SK-N-SH (cell line): ENCODE data around the gene PLA2G4E. TPM values are rescaled to one million over a fixed set of nuclear protein-coding genes. Genes with fewer than 3 reads are reported as not detected.

Source experiments
- CTCF ChIA-PET: fragments of 300-600, 350-600 bp; formaldehyde crosslinking; extraction: SDS; loops from one replicate; lab custom pipeline; 2021; lab: Yijun Ruan, JAX
- POLR2A ChIA-PET: fragments of 350-600 bp; sonication (Branson Sonifier 250); formaldehyde crosslinking; extraction: SDS; loops from one replicate; lab custom pipeline; 2020; ENCODE audit warnings: antibody characterized with exemption, inconsistent platforms; lab: Yijun Ruan, JAX
- DNase-seq: peaks from one replicate; pipeline ENCODE4 v3.0.0; 2012
- H2AFZ ChIP-seq: fragments of 200-600 bp; sonication (generic); 2 replicates; pipeline ENCODE4 v1.8.1; 2016; ENCODE audit warnings: antibody characterized with exemption, mild to moderate bottlenecking, low read depth
- H3F3A ChIP-seq: fragments of 200-600 bp; sonication (generic); replicated peaks from 2 replicates; pipeline ENCODE3; 2016; ENCODE audit warnings: antibody characterized with exemption, mild to moderate bottlenecking; ENCODE audit not compliant: insufficient read depth
- H3K27ac ChIP-seq, 2 experiments: fragments of 200-500 bp in 1 of 2; fragments of 200-600 bp in 1 of 2; sonication (Bioruptor generic) in 1 of 2; sonication (generic), shearing (Covaris generic) in 1 of 2; 2 replicates each; pipeline versions ENCODE4 v1.5.1 to v1.6.1; 2014 to 2016; ENCODE audit warnings: low read depth in 2 of 2, inconsistent platforms in 1 of 2, low read length in 1 of 2, mild to moderate bottlenecking in 1 of 2, mixed read lengths in 1 of 2
- H3K27me3 ChIP-seq: fragments of 200-600 bp; sonication (generic), shearing (Covaris generic); 2 replicates; pipeline ENCODE4 v1.6.1; 2016; ENCODE audit warnings: mixed run types; ENCODE audit not compliant: insufficient read depth
- H3K36me3 ChIP-seq, 2 experiments: fragments of 200-500 bp in 1 of 2; fragments of 200-600 bp in 1 of 2; sonication (Bioruptor generic) in 1 of 2; sonication (generic) in 1 of 2; replicated peaks in 1 of 2; 2 replicates each; pipeline versions ENCODE3 to v1.5.1; 2014 to 2016; ENCODE audit warnings: low read length in 1 of 2, mild to moderate bottlenecking in 1 of 2; ENCODE audit not compliant: insufficient read depth in 2 of 2, control insufficient read depth in 1 of 2
- H3K4me1 ChIP-seq, 2 experiments: fragments of 200-500 bp in 1 of 2; fragments of 200-600 bp in 1 of 2; sonication (Bioruptor generic) in 1 of 2; sonication (generic), shearing (Covaris generic) in 1 of 2; 2 replicates each; pipeline versions ENCODE4 v1.5.1 to v1.6.1; 2014 to 2016; ENCODE audit warnings: low read depth in 1 of 2, low read length in 1 of 2, mixed run types in 1 of 2; ENCODE audit not compliant: insufficient read depth in 2 of 2, control insufficient read depth in 1 of 2
- H3K4me2 ChIP-seq: fragments of 200-600 bp; sonication (generic), shearing (Covaris generic); 2 replicates; pipeline ENCODE4 v1.6.1; 2017; ENCODE audit warnings: mixed run types
- H3K4me3 ChIP-seq, 2 experiments: fragments of 200-500 bp in 1 of 2; fragments of 200-600 bp in 1 of 2; sonication (Bioruptor generic) in 1 of 2; sonication (generic), shearing (Covaris generic) in 1 of 2; 2 replicates each; pipeline versions ENCODE4 v1.5.1 to v1.8.1; 2014 to 2016; ENCODE audit warnings: low read depth in 2 of 2, inconsistent platforms in 1 of 2, low read length in 1 of 2, mild to moderate bottlenecking in 1 of 2, mixed read lengths in 1 of 2, moderate library complexity in 1 of 2
- H3K79me2 ChIP-seq: fragments of 200-600 bp; sonication (generic); 2 replicates; pipeline ENCODE4 v1.8.1; 2017; ENCODE audit warnings: mild to moderate bottlenecking; ENCODE audit not compliant: insufficient read depth
- H3K9ac ChIP-seq: fragments of 200-600 bp; sonication (generic); 2 replicates; pipeline ENCODE4 v1.6.1; 2017; ENCODE audit warnings: mixed run types
- H3K9me2 ChIP-seq: fragments of 200-600 bp; sonication (generic); 2 replicates; pipeline ENCODE4 v1.6.1; 2017; ENCODE audit warnings: mixed run types
- H3K9me3 ChIP-seq: fragments of 200-600 bp; sonication (generic); 2 replicates; pipeline ENCODE4 v1.6.1; 2017; ENCODE audit warnings: mixed run types, mild to moderate bottlenecking, moderate library complexity
- H4K20me1 ChIP-seq: fragments of 200-600 bp; sonication (generic); 2 replicates; pipeline ENCODE4 v1.6.1; 2017; ENCODE audit warnings: mild to moderate bottlenecking, mixed run types; ENCODE audit not compliant: insufficient read depth
- CHD2 ChIP-seq: fragments of 150-350 bp; IDR thresholded peaks from 2 replicates; pipeline ENCODE4 v1.6.1; 2018; ENCODE audit warnings: low read length; ENCODE audit not compliant: partially characterized antibody
- EP300 ChIP-seq, 2 experiments: IDR thresholded peaks; 2 replicates each; pipeline versions ENCODE4 v1.4.0 to v1.6.1; 2012; ENCODE audit warnings: borderline replicate concordance in 1 of 2, low read depth in 1 of 2, low read length in 1 of 2
- FOXJ3 ChIP-seq: sonication (generic); formaldehyde crosslinking; IDR thresholded peaks from 2 replicates; pipeline ENCODE4 v1.5.1; 2020; ENCODE audit warnings: mild to moderate bottlenecking, missing genetic modification reagents
- GATA2 ChIP-seq: sonication (generic); formaldehyde crosslinking; IDR thresholded peaks from 2 replicates; pipeline ENCODE4 v1.5.0; 2020; ENCODE audit warnings: mild to moderate bottlenecking, missing genetic modification reagents
- IRF3 ChIP-seq: fragments of 150-350 bp; IDR thresholded peaks from 2 replicates; pipeline ENCODE4 v1.6.1; 2016; ENCODE audit warnings: mild to moderate bottlenecking, low read depth, low read length
- MAX ChIP-seq: IDR thresholded peaks from 2 replicates; pipeline ENCODE4 v1.4.0; 2012; ENCODE audit warnings: low read depth
- MEF2A ChIP-seq: IDR thresholded peaks from 2 replicates; pipeline ENCODE4 v1.4.0; 2012; ENCODE audit warnings: low read depth, borderline replicate concordance
- MXI1 ChIP-seq: IDR thresholded peaks from 2 replicates; pipeline ENCODE4 v1.6.1; 2012; ENCODE audit warnings: mild to moderate bottlenecking, low read depth, low read length, improper control_type of control experiment
- PBX3 ChIP-seq: IDR thresholded peaks from 2 replicates; pipeline ENCODE4; 2012
- RFX5 ChIP-seq: IDR thresholded peaks from 2 replicates; pipeline ENCODE4 v1.6.1; 2012; ENCODE audit warnings: mild to moderate bottlenecking, improper control_type of control experiment, low read length
- USF2 ChIP-seq: fragments of 150-350 bp; IDR thresholded peaks from 2 replicates; pipeline ENCODE4 v1.6.1; 2017; ENCODE audit warnings: antibody characterized with exemption, low read length, low read depth, borderline replicate concordance
- whole genome bisulfite sequencing: methylation state at CpG from one replicate; pipeline ENCODE4 v1.1.6; 2017; ENCODE audit warnings: low lambda C conversion rate; 5-methylcytosine and 5-hydroxymethylcytosine counted together
- polyA plus RNA-seq, 3 experiments: library from polyadenylated mRNA; depleted of rRNA; stranded (reverse); fragments of >200 nt; gene quantifications; 2 replicates each; pipeline ENCODE4 v1.2.3, GENCODE V29; 2012
- TF ChIP-seq, protein P1 (sequence below): IDR thresholded peaks from 2 replicates; pipeline ENCODE4 v1.6.1; 2012; ENCODE audit warnings: mild to moderate bottlenecking, low read depth, low read length, moderate library complexity

PLA2G4E gene
- polyA plus RNA-seq, 1 of the 3 experiments (the other 2 are of a cell fraction) = not detected

DNA sequence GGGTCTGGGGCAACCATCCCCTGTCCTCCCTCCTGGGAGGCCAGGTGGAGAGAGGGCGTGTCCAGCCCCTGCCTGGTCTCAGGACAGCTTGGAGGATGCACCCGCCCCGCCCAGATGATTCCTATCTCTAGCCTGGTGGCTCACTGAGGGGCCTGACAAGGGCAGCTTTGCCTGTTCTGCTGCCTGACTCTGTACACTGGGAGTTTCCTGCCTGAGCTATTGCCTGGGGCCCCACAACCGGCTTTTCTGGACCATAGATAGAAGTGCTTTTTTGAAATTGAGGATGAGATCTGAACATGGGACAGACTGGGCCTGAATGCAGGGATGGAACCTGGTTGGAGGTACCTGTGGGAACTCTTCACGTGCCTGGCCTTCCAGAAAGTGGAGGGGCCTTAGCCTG lies 751 bp upstream of the PLA2G4E start:
- ChIA-PET POLR2A (interaction anchor here (0.5 kb wide), 1 partner anchor 624 kb away, joined by 3 read pairs; no protein-coding TSS in a partner anchor), CTCF (interaction anchor here (1.2 kb wide), 1 partner anchor 32 kb away, joined by 7 read pairs; no protein-coding TSS in a partner anchor)

GRCh38 chr15:42018306-42019224 lies 2.3 kb downstream of the PLA2G4E start:
- H3K4me1 ChIP-seq = peaks cover 0 to 18% of the 10 kb centered on the region in 2 experiments; a peak in 1 of 4 replicates
- H3K36me3 ChIP-seq = no peaks in the 10 kb centered on the region
- no peak for TF ChIP-seq USF2
- TF ChIP-seq PBX3 = no peak
- TF ChIP-seq CHD2 = peak; percentile 16
- TF ChIP-seq GATA2 (CRISPR knock-in tag) = peak; percentile 78
- no peak for TF ChIP-seq MAX
- H3K27me3 ChIP-seq = peaks cover 9% of the 10 kb centered on the region; the same call in 1 of the 2 replicates
- H2AFZ ChIP-seq = no peak overlapping the region
- H3F3A ChIP-seq = no peaks in the 10 kb centered on the region
- H3K27ac ChIP-seq = no peak overlapping the region; a peak in 1 of 4 replicates
- ChIA-PET CTCF (interaction anchor here (0.6 to 2.1 kb wide), 10 partner anchors 15 to 66 kb away, joined by 3 to 9 read pairs (median 4); no protein-coding TSS in a partner anchor), POLR2A (no interaction called here)
- no peaks in the 10 kb centered on the region for H3K9me2 ChIP-seq
- no peak overlapping the region for H3K4me2 ChIP-seq
- WGBS = 45% methylated on average over 5 of the region's 6 CpGs
- no peak overlapping the region for H3K4me3 ChIP-seq
- no peaks in the 10 kb centered on the region for H3K9me3 ChIP-seq
- no peaks in the 10 kb centered on the region for H4K20me1 ChIP-seq
- peak; percentile 52 for DNase-seq
- H3K79me2 ChIP-seq = no peaks in the 10 kb centered on the region
- no peak overlapping the region for H3K9ac ChIP-seq

More for the DNA sequence above, 751 bp upstream of the PLA2G4E start:
- no peak for DNase-seq
- H3K27ac ChIP-seq = no peak overlapping the region
- H4K20me1 ChIP-seq = no peaks in the 10 kb centered on the region
- no peaks in the 10 kb centered on the region for H3K79me2 ChIP-seq
- H2AFZ ChIP-seq = no peak overlapping the region
- no peaks in the 10 kb centered on the region for H3F3A ChIP-seq
- no peak overlapping the region for H3K4me2 ChIP-seq
- H3K27me3 ChIP-seq = no peaks in the 10 kb centered on the region; the same call in 1 of the 2 replicates
- H3K36me3 ChIP-seq = no peaks in the 10 kb centered on the region
- H3K4me3 ChIP-seq = no peak overlapping the region
- H3K9ac ChIP-seq = no peak overlapping the region
- TF ChIP-seq IRF3 (no peak), MXI1 (no peak), EP300 (IDR thresholded peaks at IDR 0.05; ENCODE audit: borderline replicate concordance in 1 of 2, low read depth in 1 of 2, low read length in 1 of 2) (no peak), RFX5 (no peak), MEF2A (no peak), FOXJ3 (CRISPR knock-in tag) (no peak)
- TF ChIP-seq, protein P1, sequence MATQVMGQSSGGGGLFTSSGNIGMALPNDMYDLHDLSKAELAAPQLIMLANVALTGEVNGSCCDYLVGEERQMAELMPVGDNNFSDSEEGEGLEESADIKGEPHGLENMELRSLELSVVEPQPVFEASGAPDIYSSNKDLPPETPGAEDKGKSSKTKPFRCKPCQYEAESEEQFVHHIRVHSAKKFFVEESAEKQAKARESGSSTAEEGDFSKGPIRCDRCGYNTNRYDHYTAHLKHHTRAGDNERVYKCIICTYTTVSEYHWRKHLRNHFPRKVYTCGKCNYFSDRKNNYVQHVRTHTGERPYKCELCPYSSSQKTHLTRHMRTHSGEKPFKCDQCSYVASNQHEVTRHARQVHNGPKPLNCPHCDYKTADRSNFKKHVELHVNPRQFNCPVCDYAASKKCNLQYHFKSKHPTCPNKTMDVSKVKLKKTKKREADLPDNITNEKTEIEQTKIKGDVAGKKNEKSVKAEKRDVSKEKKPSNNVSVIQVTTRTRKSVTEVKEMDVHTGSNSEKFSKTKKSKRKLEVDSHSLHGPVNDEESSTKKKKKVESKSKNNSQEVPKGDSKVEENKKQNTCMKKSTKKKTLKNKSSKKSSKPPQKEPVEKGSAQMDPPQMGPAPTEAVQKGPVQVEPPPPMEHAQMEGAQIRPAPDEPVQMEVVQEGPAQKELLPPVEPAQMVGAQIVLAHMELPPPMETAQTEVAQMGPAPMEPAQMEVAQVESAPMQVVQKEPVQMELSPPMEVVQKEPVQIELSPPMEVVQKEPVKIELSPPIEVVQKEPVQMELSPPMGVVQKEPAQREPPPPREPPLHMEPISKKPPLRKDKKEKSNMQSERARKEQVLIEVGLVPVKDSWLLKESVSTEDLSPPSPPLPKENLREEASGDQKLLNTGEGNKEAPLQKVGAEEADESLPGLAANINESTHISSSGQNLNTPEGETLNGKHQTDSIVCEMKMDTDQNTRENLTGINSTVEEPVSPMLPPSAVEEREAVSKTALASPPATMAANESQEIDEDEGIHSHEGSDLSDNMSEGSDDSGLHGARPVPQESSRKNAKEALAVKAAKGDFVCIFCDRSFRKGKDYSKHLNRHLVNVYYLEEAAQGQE = no peak
- H3K4me1 ChIP-seq = peaks cover 0 to 18% of the 10 kb centered on the region in 2 experiments; a peak in 1 of 4 replicates
- H3K9me3 ChIP-seq = no peaks in the 10 kb centered on the region
- H3K9me2 ChIP-seq = no peaks in the 10 kb centered on the region
- WGBS = 25% methylated on average over 1 of the region's 5 CpGs
